ENCODE measurements around the gene GREB1.

GREB1 gene

GRCh38 chr2:11500702-11501303 lies 33.0 kb upstream of the GREB1 start:
- no peak overlapping the region for H3K4me3 ChIP-seq (ENCODE audit: low read depth, low read length)
- H3K9me3 ChIP-seq (ENCODE audit: control insufficient read depth, insufficient read depth, low read length) = no peaks in the 10 kb centered on the region
- H3K4me1 ChIP-seq (ENCODE audit: control insufficient read depth, insufficient read depth, low read length) = peaks cover 10% of the 10 kb centered on the region
- no peak overlapping the region for H3K9ac ChIP-seq (ENCODE audit: low read depth, low read length)
- H3K36me3 ChIP-seq (ENCODE audit: control insufficient read depth, insufficient read depth, low read length) = no peaks in the 10 kb centered on the region
- H3K27me3 ChIP-seq (ENCODE audit: control insufficient read depth, insufficient read depth, low read length) = no peaks in the 10 kb centered on the region

GRCh38 chr2:11502740-11503292 lies 31.0 kb upstream of the GREB1 start:
- no peaks in the 10 kb centered on the region for H3K27me3 ChIP-seq (ENCODE audit: control insufficient read depth, insufficient read depth, low read length)
- H3K9me3 ChIP-seq (ENCODE audit: control insufficient read depth, insufficient read depth, low read length) = no peaks in the 10 kb centered on the region
- no peak overlapping the region for H3K9ac ChIP-seq (ENCODE audit: low read depth, low read length)
- H3K4me1 ChIP-seq (ENCODE audit: control insufficient read depth, insufficient read depth, low read length) = peaks cover 7% of the 10 kb centered on the region
- no peak overlapping the region for H3K4me3 ChIP-seq (ENCODE audit: low read depth, low read length)
- H3K36me3 ChIP-seq (ENCODE audit: control insufficient read depth, insufficient read depth, low read length) = no peaks in the 10 kb centered on the region

- no peaks in the 10 kb centered on the region for H3K9me3 ChIP-seq (ENCODE audit: control insufficient read depth, insufficient read depth, low read length)
- peaks cover 7% of the 10 kb centered on the region for H3K4me1 ChIP-seq (ENCODE audit: control insufficient read depth, insufficient read depth, low read length)
- H3K27me3 ChIP-seq (ENCODE audit: control insufficient read depth, insufficient read depth, low read length) = no peaks in the 10 kb centered on the region
- H3K36me3 ChIP-seq (ENCODE audit: control insufficient read depth, insufficient read depth, low read length) = no peaks in the 10 kb centered on the region
- H3K9ac ChIP-seq (ENCODE audit: low read depth, low read length) = no peak overlapping the region
- no peak overlapping the region for H3K4me3 ChIP-seq (ENCODE audit: low read depth, low read length)
Observed at GRCh38 chr2:11503354-11503927, 30.4 kb upstream of the GREB1 start.

- H3K9me3 ChIP-seq (ENCODE audit: control insufficient read depth, insufficient read depth, low read length) = no peaks in the 10 kb centered on the region
- no peaks in the 10 kb centered on the region for H3K27me3 ChIP-seq (ENCODE audit: control insufficient read depth, insufficient read depth, low read length)
- H3K36me3 ChIP-seq (ENCODE audit: control insufficient read depth, insufficient read depth, low read length) = no peaks in the 10 kb centered on the region
- no peaks in the 10 kb centered on the region for H3K4me1 ChIP-seq (ENCODE audit: control insufficient read depth, insufficient read depth, low read length)
- no peak overlapping the region for H3K4me3 ChIP-seq (ENCODE audit: low read depth, low read length)
- H3K9ac ChIP-seq (ENCODE audit: low read depth, low read length) = no peak overlapping the region
Observed at GRCh38 chr2:11505652-11506610, 27.9 kb upstream of the GREB1 start.

DNA sequence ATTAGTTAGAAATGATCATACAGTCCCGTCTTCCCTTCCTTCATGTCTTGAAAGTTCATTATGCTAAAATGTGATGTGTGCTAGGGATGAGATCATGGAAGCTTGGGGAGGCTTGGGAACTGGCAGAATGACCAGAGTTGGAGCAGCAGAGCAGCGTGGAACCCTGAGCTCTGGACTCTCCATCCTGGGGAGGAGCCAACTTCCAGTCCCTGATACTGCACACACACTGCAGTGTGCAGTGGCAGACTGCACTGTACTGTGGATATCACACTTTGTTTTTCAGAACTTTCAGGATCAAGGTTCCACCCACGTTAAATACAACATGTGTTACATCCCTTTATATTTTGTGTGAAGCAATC lies 27.3 kb upstream of the GREB1 start:
- H3K4me3 ChIP-seq (ENCODE audit: low read depth, low read length) = no peak overlapping the region
- no peaks in the 10 kb centered on the region for H3K27me3 ChIP-seq (ENCODE audit: control insufficient read depth, insufficient read depth, low read length)
- H3K4me1 ChIP-seq (ENCODE audit: control insufficient read depth, insufficient read depth, low read length) = no peaks in the 10 kb centered on the region
- H3K36me3 ChIP-seq (ENCODE audit: control insufficient read depth, insufficient read depth, low read length) = no peaks in the 10 kb centered on the region
- H3K9me3 ChIP-seq (ENCODE audit: control insufficient read depth, insufficient read depth, low read length) = no peaks in the 10 kb centered on the region
- no peak overlapping the region for H3K9ac ChIP-seq (ENCODE audit: low read depth, low read length)

DNA sequence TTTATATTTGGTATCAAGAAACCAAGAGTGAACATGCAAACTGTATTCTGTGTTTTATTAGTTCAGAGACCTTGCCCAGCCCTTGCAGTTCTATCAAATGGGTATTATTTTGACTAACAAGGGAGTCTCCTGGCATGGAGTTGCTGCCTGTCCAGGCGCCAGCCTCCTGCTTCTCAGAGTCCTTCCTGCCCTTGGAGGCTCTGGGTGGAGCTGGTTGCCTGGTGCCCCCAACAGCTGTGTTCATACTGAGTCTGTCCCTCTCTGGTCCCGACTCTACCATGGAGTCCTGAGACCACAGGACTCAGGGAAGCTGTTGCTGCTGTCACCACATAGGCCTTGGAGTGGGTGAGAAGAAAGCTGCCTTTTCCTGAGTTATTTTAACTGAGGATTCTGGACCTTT lies 26.3 kb upstream of the GREB1 start:
- Histone ChIP-seq H3K4me3 (ENCODE audit: low read depth, low read length) (no peak overlapping the region), H3K27me3 (ENCODE audit: control insufficient read depth, insufficient read depth, low read length) (no peaks in the 10 kb centered on the region), H3K36me3 (ENCODE audit: control insufficient read depth, insufficient read depth, low read length) (no peaks in the 10 kb centered on the region), H3K9me3 (ENCODE audit: control insufficient read depth, insufficient read depth, low read length) (no peaks in the 10 kb centered on the region), H3K4me1 (ENCODE audit: control insufficient read depth, insufficient read depth, low read length) (no peaks in the 10 kb centered on the region), H3K9ac (ENCODE audit: low read depth, low read length) (no peak overlapping the region)

DNA sequence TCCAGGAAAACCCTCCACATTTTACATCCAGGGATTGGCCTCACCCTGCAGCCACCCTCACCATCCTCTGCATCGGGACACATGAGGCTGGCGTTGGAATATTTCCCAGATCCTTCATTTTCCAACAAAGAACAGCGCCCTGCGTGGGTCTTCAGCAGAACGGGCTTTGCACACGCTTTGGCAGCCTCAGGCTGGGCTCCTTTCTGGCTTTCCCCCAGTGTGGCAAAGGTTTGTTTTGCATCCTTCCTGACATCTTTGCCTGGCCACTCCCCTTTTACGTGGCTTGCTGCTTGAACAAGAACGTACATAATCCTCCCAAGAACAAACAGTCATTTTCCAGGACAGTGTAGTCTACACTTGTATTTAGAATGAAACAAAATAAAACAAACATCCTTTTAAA lies 25.6 kb upstream of the GREB1 start:
- Histone ChIP-seq H3K9me3 (ENCODE audit: control insufficient read depth, insufficient read depth, low read length) (no peaks in the 10 kb centered on the region), H3K9ac (ENCODE audit: low read depth, low read length) (no peak overlapping the region), H3K27me3 (ENCODE audit: control insufficient read depth, insufficient read depth, low read length) (no peaks in the 10 kb centered on the region), H3K36me3 (ENCODE audit: control insufficient read depth, insufficient read depth, low read length) (no peaks in the 10 kb centered on the region), H3K4me3 (ENCODE audit: low read depth, low read length) (no peak overlapping the region), H3K4me1 (ENCODE audit: control insufficient read depth, insufficient read depth, low read length) (no peaks in the 10 kb centered on the region)

GRCh38 chr2:11509657-11510360 lies 24.0 kb upstream of the GREB1 start:
- Histone ChIP-seq H3K27me3 (ENCODE audit: control insufficient read depth, insufficient read depth, low read length) (no peaks in the 10 kb centered on the region), H3K4me3 (ENCODE audit: low read depth, low read length) (no peak overlapping the region), H3K4me1 (ENCODE audit: control insufficient read depth, insufficient read depth, low read length) (peaks cover 3% of the 10 kb centered on the region), H3K9me3 (ENCODE audit: control insufficient read depth, insufficient read depth, low read length) (no peaks in the 10 kb centered on the region), H3K9ac (ENCODE audit: low read depth, low read length) (no peak overlapping the region), H3K36me3 (ENCODE audit: control insufficient read depth, insufficient read depth, low read length) (no peaks in the 10 kb centered on the region)

DNA sequence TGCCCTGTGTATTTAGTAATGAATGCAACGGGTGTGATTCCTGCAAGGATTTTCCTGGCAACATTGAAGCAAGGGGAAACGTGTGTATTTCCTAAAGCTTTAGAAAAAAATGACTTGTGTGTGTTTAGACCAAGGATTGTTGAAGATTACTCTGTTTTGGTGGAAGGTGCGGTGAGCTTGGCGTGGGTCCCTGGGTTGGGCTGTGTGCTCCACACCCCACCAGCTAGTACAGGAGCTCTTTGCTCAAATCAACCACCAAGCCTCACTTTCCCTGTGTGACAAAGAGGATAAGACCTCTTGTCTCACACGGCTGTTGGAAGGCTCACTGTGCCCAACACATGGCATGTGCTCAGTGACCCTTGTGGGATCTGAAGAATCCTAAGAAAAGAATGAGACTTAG lies 21.4 kb upstream of the GREB1 start:
- H3K27me3 ChIP-seq (ENCODE audit: control insufficient read depth, insufficient read depth, low read length) = no peaks in the 10 kb centered on the region

DNA sequence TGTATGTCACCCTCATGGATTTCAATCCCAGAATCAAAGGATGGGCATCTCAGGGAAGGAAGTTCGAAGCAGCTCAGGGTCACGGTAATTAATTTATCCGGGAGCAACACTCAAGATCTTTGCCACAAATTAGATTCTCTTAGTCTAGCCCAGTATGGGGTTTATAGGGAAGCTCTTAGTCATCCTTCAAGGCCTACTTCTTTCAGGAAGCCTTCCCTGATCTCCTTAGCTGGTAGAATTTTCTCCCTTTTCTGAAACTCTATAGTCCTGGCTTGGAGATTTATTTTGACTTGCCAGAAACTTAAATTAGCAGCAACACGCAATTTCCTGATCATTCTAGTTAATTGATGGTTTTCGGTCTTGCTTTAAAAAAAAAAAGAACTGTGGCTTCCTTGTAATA lies 20.5 kb upstream of the GREB1 start:
- no peak overlapping the region for H3K9ac ChIP-seq (ENCODE audit: low read depth, low read length)
- H3K36me3 ChIP-seq (ENCODE audit: control insufficient read depth, insufficient read depth, low read length) = no peaks in the 10 kb centered on the region
- no peak overlapping the region for H3K4me3 ChIP-seq (ENCODE audit: low read depth, low read length)
- no peaks in the 10 kb centered on the region for H3K9me3 ChIP-seq (ENCODE audit: control insufficient read depth, insufficient read depth, low read length)
- peaks cover 6% of the 10 kb centered on the region for H3K4me1 ChIP-seq (ENCODE audit: control insufficient read depth, insufficient read depth, low read length)
- no peaks in the 10 kb centered on the region for H3K27me3 ChIP-seq (ENCODE audit: control insufficient read depth, insufficient read depth, low read length)

More for the DNA sequence above, 21.4 kb upstream of the GREB1 start:
- Histone ChIP-seq H3K9me3 (ENCODE audit: control insufficient read depth, insufficient read depth, low read length) (no peaks in the 10 kb centered on the region), H3K4me1 (ENCODE audit: control insufficient read depth, insufficient read depth, low read length) (peaks cover 6% of the 10 kb centered on the region), H3K9ac (ENCODE audit: low read depth, low read length) (no peak overlapping the region), H3K36me3 (ENCODE audit: control insufficient read depth, insufficient read depth, low read length) (no peaks in the 10 kb centered on the region), H3K4me3 (ENCODE audit: low read depth, low read length) (no peak overlapping the region)

DNA sequence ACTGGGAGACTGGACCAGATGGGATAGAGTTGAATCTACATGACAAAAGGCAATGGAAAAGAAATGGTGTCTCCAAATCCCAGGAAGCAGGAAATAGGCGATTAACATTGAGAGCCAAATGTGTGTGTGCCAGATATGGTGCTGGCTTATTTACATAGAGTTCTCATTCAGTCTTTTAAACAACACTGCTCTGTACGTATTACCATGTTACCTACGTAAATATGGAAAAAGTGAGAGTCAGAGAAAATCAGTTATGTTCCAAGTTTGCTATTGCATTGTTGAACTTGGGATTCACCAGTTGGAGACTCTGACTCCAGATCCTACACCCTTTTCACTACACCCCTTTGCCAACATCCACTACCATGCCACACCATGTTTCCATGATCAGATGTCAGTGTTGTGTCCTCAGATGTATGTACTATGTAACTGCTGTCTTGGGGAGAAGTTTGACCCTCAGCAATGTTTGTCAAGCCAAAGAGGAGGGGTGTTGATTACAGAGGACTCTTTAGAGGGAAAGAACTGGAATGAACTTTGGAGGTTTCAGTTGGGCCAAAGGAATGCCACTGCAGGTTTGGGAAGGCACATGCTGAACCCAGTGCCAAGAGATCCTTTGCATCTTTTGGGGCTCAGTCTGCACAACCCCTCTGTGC lies 19.6 kb upstream of the GREB1 start:
- Histone ChIP-seq H3K36me3 (ENCODE audit: control insufficient read depth, insufficient read depth, low read length) (no peaks in the 10 kb centered on the region), H3K4me1 (ENCODE audit: control insufficient read depth, insufficient read depth, low read length) (peaks cover 6% of the 10 kb centered on the region), H3K9ac (ENCODE audit: low read depth, low read length) (no peak overlapping the region), H3K9me3 (ENCODE audit: control insufficient read depth, insufficient read depth, low read length) (no peaks in the 10 kb centered on the region), H3K4me3 (ENCODE audit: low read depth, low read length) (no peak overlapping the region), H3K27me3 (ENCODE audit: control insufficient read depth, insufficient read depth, low read length) (no peaks in the 10 kb centered on the region)

Measured in iPS-15b (cell line).